ENCODE data around the gene CAMK2A.

CAMK2A gene

DNA sequence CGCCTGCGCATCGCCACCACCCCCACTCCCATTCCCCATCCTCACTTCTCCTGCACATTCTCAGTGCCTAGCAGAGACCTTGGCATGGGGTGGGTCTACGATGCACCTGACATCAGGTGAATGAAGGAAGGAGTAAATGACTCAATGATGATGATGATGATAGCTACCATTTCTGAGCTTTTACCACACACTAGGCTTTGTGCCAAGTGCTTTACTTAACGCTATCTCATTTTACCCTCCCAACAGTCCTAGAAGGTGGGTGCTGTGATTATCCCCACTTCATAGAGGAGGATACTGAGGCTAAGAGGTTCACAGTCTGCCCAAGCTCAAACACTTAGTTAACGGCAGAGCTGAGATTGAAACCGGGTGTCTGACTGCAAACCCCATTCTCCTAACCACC lies 27.1 kb downstream of the CAMK2A start:
- Histone ChIP-seq H3K9me2 (replicated peaks; ENCODE audit: insufficient read depth, low read length) (no peaks in the 10 kb centered on the region), H3F3A (ENCODE audit: insufficient read depth) (no peaks in the 10 kb centered on the region), H3K9ac (ENCODE audit: low read length) (no peak overlapping the region), H2AFZ (ENCODE audit: low read depth, low read length, severe bottlenecking) (no peak overlapping the region), H3K4me3 (ENCODE audit: insufficient read depth, low read length, poor library complexity, severe bottlenecking) (no peak overlapping the region), H3K4me2 (ENCODE audit: low read depth, low read length, poor library complexity, severe bottlenecking) (no peak overlapping the region), H4K20me1 (ENCODE audit: low read depth, low read length) (no peaks in the 10 kb centered on the region), H3K79me2 (ENCODE audit: insufficient read depth, low read length) (no peaks in the 10 kb centered on the region), H3K27ac (ENCODE audit: low read depth, low read length) (no peak overlapping the region), H3K27me3 (ENCODE audit: low read length) (no peaks in the 10 kb centered on the region), H3K36me3 (ENCODE audit: low read length) (no peaks in the 10 kb centered on the region), H3K9me3 (ENCODE audit: insufficient read depth, low read length) (no peaks in the 10 kb centered on the region)
- TF ChIP-seq, protein P1, sequence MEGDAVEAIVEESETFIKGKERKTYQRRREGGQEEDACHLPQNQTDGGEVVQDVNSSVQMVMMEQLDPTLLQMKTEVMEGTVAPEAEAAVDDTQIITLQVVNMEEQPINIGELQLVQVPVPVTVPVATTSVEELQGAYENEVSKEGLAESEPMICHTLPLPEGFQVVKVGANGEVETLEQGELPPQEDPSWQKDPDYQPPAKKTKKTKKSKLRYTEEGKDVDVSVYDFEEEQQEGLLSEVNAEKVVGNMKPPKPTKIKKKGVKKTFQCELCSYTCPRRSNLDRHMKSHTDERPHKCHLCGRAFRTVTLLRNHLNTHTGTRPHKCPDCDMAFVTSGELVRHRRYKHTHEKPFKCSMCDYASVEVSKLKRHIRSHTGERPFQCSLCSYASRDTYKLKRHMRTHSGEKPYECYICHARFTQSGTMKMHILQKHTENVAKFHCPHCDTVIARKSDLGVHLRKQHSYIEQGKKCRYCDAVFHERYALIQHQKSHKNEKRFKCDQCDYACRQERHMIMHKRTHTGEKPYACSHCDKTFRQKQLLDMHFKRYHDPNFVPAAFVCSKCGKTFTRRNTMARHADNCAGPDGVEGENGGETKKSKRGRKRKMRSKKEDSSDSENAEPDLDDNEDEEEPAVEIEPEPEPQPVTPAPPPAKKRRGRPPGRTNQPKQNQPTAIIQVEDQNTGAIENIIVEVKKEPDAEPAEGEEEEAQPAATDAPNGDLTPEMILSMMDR (IDR thresholded peaks at IDR 0.05; ENCODE audit: insufficient read depth, low read length, poor library complexity, severe bottlenecking), result no peak
- TF ChIP-seq EZH2phosphoT487 (conservative IDR thresholded peaks at IDR 0.05; ENCODE audit: low read length), result no peak

DNA sequence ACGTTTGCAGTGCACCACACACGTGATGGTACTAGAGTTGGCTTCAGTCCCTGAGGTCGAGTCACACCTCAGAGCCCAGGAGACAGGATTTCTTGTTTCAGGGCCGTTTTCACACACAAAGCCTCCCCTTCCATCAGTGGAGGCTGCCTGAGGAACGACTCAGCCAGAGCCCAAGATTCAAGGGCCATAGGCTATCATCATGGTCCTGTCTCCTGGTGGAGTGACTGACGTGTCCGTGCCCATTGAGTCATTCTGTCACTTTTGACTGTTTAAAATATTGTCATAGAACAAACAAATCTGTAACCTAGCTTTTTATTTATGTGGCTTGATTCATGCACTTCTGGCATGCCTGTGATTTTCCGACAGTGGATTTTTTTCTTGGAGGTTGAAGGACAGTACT lies 28.3 kb downstream of the CAMK2A start:
- Histone ChIP-seq H3K9me2 (replicated peaks; ENCODE audit: insufficient read depth, low read length) (no peaks in the 10 kb centered on the region), H3K27me3 (ENCODE audit: low read length) (no peaks in the 10 kb centered on the region), H3K27ac (ENCODE audit: low read depth, low read length) (no peak overlapping the region), H3K4me2 (ENCODE audit: low read depth, low read length, poor library complexity, severe bottlenecking) (no peak overlapping the region), H2AFZ (ENCODE audit: low read depth, low read length, severe bottlenecking) (no peak overlapping the region), H3K9me3 (ENCODE audit: insufficient read depth, low read length) (no peaks in the 10 kb centered on the region), H3K4me3 (ENCODE audit: insufficient read depth, low read length, poor library complexity, severe bottlenecking) (no peak overlapping the region), H3K36me3 (ENCODE audit: low read length) (no peaks in the 10 kb centered on the region), H4K20me1 (ENCODE audit: low read depth, low read length) (no peaks in the 10 kb centered on the region), H3K9ac (ENCODE audit: low read length) (no peak overlapping the region), H3K79me2 (ENCODE audit: insufficient read depth, low read length) (no peaks in the 10 kb centered on the region), H3F3A (ENCODE audit: insufficient read depth) (no peaks in the 10 kb centered on the region)
- TF ChIP-seq, protein P1 (IDR thresholded peaks at IDR 0.05; ENCODE audit: insufficient read depth, low read length, poor library complexity, severe bottlenecking), result no peak
- TF ChIP-seq EZH2phosphoT487 (conservative IDR thresholded peaks at IDR 0.05; ENCODE audit: low read length), result no peak

DNA sequence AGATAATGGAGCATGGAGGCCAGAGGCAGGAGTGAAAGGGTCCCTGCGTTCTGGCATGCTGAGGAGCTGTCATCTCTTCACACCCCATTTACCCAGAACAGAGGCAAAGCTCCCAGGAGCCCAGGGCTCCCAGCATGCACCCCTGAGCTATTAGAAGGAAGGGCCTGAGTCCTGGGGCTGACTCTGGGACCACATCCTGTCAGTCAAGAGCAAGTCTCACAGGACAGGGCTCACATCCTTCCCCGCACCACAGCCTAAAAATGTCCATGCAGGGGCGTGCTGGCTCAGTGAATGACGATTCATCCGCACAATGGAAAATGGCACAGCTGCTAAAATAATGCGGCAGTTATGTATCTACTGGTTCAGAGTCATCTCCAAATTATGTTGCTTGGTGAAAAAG lies 31.4 kb downstream of the CAMK2A start:
- Histone ChIP-seq H3K4me2 (ENCODE audit: low read depth, low read length, poor library complexity, severe bottlenecking) (no peak overlapping the region), H3K27ac (ENCODE audit: low read depth, low read length) (no peak overlapping the region), H3K9ac (ENCODE audit: low read length) (no peak overlapping the region), H3K9me3 (ENCODE audit: insufficient read depth, low read length) (no peaks in the 10 kb centered on the region), H4K20me1 (ENCODE audit: low read depth, low read length) (no peaks in the 10 kb centered on the region), H2AFZ (ENCODE audit: low read depth, low read length, severe bottlenecking) (no peak overlapping the region), H3K9me2 (replicated peaks; ENCODE audit: insufficient read depth, low read length) (no peaks in the 10 kb centered on the region), H3K4me3 (ENCODE audit: insufficient read depth, low read length, poor library complexity, severe bottlenecking) (no peak overlapping the region), H3K79me2 (ENCODE audit: insufficient read depth, low read length) (no peaks in the 10 kb centered on the region), H3K27me3 (ENCODE audit: low read length) (no peaks in the 10 kb centered on the region), H3K36me3 (ENCODE audit: low read length) (no peaks in the 10 kb centered on the region), H3F3A (ENCODE audit: insufficient read depth) (no peaks in the 10 kb centered on the region)
- no peak for TF ChIP-seq EZH2phosphoT487 (conservative IDR thresholded peaks at IDR 0.05; ENCODE audit: low read length)
- TF ChIP-seq, protein P1 (IDR thresholded peaks at IDR 0.05; ENCODE audit: insufficient read depth, low read length, poor library complexity, severe bottlenecking), result no peak
